ENCODE data around the gene SOBP.

- TF ChIP-seq POLR2A (IDR thresholded peaks at IDR 0.05) (no peak), CTCF (IDR thresholded peaks at IDR 0.05) (no peak), POLR2AphosphoS5 (IDR thresholded peaks at IDR 0.05) (no peak), EP300 (IDR thresholded peaks at IDR 0.05) (no peak)
Measured at GRCh38 chr6:107641500-107641941, 151.6 kb downstream of the SOBP start.
